HG03442 (cell line): Measurements from ENCODE around the gene RAB10.
"Not testable (repeated sequence)": the region's sequence is repeated elsewhere in the genome, so short reads cannot be mapped to it uniquely, and the experiment has no call there.

Experiments used
- ATAC-seq: cut with Tn5 transposase; IDR thresholded peaks from one replicate; pipeline ENCODE4 v1.9.1; 2021; ENCODE audit warnings: mild to moderate bottlenecking, moderate library complexity; ENCODE audit not compliant: unreplicated experiment

The RAB10 gene

DNA sequence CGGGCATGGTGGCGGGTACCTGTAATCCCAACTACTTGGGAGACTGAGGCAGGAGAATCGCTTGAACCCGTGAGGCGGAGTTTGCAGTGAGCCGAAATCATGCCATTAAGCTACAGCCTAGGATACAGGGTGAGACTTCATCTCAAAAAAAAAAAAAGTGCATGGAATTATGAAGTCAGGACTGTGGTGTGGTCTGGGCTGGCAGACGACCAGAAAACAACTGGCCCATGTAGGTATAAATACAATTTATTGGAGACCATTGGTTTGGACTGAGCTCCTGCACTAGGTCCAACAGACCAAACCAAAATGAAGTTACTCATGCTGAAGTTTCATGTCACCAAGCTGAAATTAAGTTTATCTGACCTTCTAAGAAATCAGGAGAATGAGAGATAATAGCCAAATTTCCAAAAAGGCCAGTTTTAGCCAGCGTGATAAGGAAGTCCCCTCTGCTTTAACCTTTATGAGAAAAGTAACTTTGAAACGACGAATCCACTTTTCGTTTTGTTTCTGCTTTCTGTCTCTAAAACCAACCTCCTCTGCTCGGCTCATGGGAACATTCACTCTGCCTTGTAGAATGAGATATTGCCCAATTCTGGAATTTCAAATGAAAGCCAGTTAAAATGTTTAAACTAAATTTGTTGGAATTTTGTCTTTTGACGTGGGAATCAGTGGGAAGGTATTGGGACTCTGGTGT is 17.7 kb upstream of the RAB10 start:
- no peak for ATAC-seq

DNA sequence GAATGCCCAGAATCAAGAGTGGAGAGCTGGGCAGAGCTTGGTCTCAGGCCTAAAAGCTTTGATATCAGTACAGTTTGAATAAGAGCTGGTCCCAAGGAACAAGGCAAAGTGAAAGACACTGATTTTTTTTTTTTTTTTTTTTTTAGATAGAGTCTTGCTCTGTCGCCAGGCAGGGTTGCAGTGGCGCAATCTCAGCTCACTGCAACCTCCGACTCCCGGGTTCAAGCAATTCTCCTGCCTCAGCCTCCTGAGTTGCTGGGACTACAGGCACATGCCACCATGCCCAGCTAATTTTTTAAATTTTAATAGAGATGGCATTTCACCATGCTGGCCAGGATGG is 17.2 kb upstream of the RAB10 start:
- not testable (repeated sequence) for ATAC-seq

DNA sequence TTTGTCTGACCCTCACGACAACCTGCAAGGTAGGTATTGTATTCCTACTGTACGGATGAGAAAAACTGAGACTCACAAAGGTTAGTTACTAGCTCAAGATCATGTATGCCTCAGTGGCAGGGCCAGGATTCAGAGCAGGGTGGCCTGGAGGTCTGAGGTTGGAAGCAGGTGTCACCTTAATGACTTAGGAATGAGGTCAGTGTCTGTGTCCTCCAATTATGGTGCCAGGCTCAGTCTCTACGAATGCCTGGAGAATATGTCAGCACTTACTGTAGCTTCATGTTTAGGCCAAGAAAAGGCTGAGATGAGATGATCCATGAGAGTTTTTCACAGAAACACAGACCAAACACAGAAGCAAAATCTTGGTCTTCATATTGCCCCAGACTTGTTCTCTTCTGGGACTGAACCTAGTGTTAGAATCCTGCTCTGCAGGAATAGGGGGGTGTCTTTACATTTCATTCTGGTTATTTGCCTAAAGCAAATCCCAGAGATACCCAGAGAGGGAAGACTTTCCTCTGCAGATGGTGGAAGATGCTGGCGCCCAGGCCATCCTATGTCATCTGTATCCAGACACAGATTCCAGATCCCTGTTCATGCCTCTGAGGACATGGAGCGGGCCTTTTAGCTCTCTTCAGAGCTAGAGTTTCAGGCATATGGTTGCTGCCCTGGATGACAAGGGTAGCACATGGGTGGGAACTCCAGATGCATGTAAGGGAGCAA is 16.3 kb upstream of the RAB10 start:
- ATAC-seq: no peak

DNA sequence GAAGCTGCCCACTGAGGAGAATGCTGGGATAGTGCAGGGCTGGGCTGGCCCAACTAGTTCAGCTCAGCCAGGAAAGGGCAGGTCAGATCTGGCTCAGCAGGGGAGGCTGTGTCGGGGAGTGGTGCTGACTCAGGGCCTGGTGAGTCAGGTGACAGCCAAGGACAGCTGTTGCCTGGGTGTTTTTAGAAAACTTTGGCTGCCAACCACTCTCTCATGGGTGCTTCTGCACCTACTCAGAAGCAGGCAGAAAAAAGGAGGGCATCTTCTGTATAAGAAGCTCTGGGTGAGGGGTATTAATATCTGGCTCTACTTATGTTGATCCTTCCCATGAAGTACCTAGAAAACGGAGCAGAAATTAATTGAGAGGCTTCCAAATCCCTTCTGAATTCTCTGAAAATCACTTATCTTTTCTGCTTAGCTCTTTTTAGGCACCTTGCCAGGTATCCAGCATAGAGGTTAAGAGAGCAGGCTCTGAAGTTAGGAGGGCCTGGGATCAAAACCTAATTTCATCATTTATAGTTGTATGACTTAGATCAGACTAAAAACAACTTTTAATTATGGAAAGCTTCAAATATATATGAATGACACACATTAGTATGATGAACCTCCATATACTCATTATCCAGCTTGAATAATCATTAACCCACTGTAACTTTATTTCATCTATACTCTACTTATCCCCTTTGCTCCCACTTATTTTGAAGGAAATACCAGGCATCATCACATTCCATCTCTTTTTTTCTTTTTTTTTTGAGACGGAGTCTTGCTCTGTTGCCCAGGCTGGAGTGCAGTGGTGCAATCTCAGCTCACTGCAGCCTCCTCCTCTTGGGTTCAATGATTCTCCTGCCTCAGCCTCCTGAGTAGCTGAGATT is 15.5 kb upstream of the RAB10 start:
- peak; percentile 70 for ATAC-seq

DNA sequence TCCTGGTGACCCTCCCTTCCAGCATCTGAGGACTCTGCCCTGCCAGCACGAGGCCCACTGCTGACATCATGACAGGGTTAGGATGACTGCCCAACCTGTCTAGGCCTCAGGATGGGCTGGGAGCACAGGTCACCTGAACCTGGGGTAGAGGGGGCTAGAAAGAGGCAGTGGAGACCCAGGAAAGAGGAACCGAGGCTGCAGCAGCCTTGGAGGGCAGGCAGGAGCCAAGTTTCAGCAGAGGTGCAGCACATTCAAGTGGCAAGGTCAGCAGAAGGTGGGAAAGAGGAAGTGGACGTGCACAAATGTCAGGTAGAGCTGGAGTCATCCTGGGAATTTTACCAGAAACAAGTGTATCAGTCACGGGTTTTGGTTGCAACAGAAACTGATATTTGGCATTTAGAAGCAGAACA is 13.6 kb upstream of the RAB10 start:
- ATAC-seq: no peak

DNA sequence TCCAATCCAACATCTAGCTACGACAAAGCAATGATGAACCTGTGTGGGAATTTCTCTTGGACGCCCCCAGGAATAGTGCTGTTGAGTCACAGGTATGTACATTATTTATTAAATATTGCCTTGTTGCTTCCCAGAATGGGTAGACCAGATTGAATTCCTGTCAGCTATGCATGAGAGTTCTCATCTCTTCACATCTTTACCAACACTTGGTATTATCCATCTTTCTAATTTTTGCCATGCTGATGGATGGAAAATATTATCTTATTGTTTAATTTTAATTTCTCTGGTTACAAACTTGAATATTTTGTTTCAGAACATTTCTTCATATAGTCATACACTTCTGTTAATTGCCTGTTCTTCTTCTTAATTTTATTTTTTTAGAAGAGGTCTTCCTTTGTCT is 9.6 kb upstream of the RAB10 start:
- no peak for ATAC-seq

DNA sequence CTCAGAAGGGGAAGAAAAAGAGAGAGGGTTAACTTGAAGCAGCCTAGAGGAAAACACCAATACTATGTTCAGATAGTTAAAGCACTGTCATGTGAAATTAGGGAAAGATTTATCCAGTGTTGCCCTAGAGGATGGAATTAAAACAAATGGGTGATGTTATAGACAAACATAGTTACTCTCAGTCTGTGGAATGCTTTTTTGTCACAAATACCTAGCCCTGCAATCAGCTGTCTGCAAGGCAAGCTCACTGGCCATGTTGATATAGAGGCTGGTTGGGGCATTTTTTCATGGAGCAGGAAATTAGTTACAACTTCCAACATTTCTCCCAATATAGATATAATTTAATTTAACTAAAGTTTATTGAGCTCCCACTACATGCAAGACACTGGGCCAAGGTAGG is 8.4 kb upstream of the RAB10 start:
- no peak for ATAC-seq

DNA sequence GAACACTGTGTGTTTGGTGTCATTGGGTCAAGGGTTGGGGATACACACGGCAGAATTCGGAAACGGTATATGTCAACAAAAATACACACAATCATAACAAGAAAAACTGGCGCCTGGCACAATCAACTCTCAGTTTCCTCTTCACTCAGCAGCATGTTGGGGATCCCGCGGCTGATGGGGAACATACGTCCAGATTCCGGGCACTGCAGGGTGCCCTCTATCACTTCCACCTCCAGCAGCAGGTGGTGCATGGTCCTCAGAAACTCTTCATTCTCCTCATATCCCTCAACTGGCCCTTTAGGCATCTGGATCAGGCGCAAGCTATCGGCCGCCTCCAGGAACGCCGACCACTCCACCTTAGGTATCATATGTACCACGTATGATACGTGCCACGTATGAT is 5.8 kb upstream of the RAB10 start:
- ATAC-seq: not testable (repeated sequence)

DNA sequence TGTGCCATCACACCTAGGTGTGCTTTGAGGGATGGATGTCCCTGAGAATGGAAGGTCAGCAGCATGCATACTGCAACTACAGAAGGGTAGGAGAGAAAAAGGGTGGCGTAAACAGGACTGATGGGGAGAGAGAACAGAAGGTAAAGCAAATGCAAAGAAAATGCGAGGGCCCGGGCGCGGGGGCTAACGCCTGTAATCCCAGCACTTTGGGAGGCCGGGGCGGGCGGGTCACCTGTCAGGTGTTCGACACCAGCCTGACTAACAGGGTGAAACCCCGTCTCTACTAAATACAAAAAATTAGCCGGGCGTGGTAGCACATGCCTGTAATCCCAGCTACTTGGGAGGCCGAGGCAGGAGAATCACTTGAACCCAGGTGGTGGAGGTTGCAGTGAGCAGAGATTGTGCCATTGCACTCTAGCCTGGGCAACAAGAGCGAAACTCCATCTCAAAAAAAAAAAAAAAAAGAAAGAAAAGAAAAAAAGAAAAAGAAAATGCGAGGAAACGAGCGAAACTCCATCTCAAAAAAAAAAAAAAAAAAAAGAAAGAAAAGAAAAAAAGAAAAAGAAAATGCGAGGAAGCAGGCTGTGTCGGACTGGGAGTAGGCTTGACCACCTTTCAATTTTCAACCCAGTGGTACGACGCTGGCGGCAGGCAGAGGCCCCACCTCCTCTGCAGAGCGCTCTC is 1.2 kb upstream of the RAB10 start:
- not testable (repeated sequence) for ATAC-seq

DNA sequence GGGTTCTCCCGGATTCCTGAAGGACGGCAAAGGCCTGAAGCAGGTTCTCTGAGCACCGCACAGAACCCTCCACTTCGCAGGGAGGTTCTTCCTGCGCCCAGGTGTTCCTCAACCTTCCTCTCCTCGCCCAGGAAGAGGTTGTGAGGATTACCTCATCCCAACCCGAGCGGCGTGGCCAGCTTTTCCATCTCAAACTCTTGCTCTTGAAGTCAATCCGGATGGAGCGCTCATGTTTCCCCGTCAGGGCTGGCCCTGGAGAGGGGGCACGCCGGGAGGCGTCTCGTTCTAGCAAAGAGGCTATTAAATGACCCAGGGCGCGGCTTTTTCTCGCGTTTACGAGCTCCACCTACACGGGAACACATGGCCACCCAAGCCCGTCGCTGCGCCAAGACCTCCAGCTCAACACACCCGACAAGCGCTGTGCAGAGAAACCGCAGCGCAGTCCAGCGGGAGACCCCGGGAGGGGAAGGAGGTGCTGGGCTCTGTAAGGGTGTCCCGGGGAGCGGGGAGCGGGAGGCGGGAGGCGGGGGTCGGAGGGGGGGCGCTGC is 540 bp upstream of the RAB10 start:
- ATAC-seq: peak; percentile 20

DNA sequence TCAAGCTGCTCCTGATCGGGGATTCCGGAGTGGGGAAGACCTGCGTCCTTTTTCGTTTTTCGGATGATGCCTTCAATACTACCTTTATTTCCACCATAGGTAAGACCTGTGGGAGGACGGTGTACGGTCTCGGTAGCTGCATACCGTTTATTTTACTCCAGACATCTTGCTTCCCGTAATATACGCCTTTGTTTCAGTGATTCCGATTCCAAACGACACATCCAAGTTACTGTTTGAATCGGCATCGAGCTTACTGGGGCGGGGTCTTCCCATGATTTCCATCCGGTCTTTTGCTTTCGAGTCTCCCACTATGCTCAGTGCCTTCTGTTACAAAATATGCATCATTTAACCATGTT is 731 bp downstream of the RAB10 start:
- no peak for ATAC-seq

DNA sequence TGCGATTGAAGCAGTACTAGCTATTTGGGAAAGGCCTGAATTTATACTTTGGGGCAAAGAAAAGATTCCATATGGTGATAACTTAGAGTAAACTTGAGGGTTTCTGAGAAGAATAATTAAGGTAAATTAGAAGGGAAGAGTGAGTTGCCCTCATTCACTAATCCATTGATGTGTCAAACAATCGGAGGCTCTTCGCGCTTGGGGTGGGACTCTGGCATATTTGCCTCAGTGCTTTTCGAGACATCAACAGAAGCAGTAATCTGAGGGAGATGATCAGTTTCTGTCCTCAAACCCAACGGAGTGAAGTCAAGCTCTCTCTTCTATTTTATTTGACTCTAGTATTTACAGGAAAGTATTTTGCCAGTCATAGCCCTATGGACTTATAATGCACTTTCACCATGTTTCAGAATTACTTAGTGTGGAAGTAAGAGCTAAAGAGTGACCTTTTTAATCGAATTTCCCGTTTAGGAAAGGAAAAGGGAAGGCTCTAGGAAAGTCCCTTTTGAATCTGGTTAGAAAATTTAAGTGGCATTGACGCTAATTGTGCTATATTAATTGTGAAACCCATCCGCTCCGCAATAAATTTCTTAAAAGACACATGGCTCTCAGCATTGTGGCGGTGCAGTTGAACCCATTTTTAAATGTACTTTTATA is 1.3 kb downstream of the RAB10 start:
- no peak for ATAC-seq

DNA sequence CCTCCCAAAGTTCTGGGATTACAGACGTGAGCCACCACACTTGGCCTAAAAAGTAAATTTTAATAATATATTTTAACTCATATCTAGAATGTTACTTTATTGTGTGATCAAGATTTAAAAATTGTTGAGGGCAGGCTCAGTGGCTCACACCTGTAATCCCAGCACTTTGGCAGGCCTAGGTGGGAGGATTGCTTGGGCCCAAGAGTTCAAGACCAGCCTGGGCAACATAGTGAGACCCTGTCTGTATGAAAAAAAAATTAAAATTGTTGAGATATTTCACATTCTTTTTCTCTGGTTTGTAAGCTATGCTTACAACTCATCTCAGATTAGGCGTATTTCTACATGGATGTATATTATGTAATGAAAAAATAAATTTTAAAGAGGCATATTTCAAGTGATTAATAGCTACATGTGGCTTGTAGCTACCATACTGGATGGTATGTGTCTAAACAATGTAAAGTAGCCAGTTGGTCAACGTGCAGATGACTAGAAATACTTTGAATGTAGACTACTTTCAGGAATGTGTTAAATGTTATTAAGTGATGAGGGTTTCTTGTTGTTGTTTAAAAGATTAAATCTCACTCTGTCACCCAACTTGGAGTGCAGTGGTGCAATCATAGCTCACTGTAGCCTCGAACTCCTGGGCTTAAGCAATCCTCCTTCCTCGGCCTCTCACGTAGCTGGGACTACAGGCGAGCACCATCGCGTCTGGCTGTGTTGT is 5.9 kb downstream of the RAB10 start:
- no peak for ATAC-seq

DNA sequence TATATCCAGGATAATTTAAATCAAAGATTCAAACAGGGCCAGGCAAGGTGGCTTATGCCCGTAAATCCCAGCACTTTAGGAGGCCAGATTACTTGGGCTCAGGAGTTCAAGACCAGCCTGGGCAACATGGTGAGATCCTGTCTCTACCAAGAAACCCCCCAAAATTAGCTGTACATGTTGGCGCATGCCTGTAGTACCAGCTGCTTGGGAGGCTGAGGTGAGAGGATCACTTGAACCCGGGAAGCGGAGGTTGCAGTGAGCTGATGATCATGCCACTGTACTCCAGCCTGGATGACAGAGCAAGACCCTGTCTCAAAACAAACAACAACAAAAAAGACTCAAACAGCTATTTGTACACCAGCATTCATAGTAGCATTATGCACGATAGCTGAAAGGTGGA is 9.2 kb downstream of the RAB10 start:
- ATAC-seq: no peak

DNA sequence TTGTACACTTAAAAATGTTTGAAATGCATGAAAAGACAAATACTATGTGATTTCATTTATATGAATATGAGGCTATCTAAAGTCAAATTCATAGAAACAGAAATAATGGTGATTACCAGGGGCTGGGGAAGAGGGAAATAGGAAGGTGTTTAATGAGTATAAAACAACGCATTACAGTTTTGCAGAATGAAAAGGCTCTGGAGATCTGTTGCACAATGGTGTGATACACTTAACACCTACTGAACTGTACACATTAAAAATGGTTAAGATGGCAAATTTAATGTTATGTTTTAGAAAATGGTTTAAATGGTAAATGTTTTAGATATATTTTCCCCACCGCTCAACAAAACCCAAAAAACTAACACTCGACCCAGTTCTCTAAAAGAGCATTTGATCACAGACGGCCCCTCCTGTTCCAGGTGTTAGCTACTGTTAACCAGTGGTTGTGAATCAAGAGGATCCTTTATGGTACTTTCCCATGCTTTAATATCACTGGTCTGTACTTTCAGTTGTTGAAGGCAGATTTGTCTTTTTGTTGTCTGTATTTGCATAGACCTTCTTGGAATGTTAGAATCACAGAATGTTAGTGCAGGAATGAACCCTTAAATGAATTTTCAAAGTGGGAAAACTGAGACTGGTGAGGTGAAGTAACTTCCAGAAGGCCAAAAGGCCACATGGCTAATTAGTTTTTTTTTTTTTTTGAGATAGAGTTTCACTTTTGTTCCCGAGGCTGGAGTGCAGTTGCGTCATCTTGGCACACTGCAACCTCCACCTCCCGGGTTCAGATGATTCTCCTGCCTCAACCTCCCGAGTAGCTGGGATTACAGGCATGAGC is 10.2 kb downstream of the RAB10 start:
- no peak for ATAC-seq

DNA sequence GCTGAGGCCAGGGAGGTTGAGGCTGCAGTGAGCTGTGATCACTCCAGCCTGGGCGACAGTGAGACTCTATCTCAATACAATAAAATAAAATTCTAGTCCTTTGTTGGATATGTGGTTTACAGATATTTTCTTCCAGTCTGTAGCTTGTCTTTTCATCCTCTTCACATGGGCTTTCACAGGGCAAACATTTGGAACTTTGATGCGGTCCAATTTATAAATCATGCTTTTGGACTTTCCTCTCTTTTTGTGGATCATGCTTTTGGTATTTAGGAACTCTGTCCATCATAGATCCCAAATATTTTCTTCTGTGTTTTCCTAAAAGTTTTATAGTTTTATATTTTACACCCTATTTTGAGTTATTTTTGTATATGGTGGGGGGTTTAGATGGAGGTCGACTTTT is 14.9 kb downstream of the RAB10 start:
- no peak for ATAC-seq

DNA sequence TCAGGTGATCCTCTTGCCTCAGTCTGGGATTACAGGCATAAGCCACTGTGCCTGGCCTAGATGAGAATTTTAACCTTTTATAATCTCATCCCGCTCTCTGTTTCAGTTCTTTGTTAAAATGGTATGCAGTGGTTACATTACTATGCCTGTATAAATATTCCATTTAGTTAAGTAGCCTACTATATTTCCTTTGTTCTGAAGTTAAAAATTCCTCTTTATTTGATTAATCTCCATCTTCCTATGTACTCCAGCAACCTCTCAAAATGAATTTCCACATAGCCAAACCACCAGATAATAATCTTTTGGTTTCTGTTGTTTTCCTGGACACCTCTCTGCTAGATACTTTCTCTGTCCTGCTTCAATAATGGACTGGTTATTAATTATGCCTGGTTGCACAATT is 15.8 kb downstream of the RAB10 start:
- ATAC-seq: no peak

DNA sequence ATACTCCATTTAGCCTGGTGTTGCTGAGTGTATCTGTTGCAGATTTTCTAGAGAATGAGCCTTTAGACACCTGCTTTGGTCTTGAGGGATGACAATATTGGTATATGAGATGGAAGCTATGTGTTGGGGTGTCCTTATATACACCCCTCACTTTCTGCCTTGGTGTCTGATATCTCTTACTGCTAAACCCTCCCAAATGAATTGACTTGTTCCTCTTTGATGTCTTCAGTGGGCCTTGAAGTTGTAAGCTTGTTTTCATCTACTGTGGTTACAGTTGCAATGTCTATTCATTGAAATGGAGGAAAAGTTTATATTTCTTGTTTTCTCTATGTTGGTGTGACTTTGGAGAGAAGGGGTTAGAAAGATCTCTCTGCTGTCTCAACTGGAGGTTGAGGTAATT is 18.9 kb downstream of the RAB10 start:
- no peak for ATAC-seq
